Erythroblast (primary cell): ENCODE measurements around the gene OTUD4.

ENCODE experiments used
- GATA1 ChIP-seq: IDR thresholded peaks from 2 replicates; pipeline ENCODE4 v1.6.1; 2011; ENCODE audit warnings: low read depth, mild to moderate bottlenecking, control low read depth, low read length, moderate library complexity
- POLR2A ChIP-seq: IDR thresholded peaks from 2 replicates; pipeline ENCODE4 v1.6.1; 2011; ENCODE audit warnings: mild to moderate bottlenecking, low read length

DNA sequence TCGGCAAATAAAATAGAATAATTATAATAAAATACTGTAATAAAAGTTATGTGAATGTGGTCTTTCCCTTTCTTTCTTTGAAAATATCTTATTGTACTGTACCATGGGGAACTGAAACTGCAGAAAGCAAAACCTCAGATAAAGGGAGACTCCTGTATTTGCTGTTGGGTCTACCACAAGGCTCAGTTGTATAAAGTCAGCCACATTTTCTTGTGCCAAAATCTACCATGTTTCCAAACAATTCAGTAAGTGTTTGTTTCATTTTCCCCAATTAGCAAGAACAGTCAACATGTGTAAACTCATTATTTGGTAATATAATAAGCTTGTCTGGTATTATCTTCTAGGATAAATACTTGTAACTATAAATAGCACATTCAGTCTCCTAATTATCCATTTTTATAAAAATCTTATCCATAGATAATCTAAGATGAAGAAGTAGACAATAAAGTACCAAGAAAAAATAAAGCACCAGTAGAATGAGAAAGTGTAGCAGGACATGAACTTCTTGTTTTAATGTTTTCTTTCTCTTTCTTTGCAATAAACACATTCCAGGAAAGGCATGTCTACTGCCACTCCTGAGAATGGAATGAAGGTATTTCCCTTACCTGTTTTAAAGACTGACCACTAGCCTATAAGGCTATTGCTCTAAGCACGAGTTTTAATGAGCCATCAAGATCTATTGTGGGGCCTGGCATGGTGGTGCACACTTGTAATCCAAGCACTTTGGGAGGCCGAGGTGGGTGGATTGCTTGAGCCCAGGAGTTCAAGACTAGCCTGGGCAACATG lies 15.0 kb upstream of the OTUD4 start:
- TF ChIP-seq POLR2A (no peak), GATA1 (no peak)
